ENCODE data around the gene VASH1.

Gene VASH1

DNA sequence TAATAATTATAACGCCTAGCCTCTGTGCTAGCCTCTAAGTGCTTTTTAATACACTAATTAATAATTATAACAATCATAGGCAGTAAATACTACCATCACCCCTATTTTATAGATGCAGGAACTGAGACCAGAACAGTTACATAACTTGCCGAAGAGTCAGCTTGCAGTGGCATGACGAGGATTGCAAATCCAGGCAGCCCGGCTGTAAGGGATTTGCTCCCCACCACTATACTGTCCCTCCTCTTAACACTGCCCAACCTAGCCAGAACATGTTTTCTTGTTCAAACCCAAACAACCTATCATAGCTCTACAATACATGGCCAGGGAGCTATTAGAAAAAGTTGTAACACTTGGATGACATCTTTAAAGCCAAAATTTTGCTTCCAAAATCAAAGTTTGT is 33.9 kb upstream of the VASH1 start:
- TF ChIP-seq NFIC (IDR thresholded peaks at IDR 0.05): no peak
- no peak for TF ChIP-seq TEAD4 (IDR thresholded peaks at IDR 0.05)
- TF ChIP-seq USF1 (IDR thresholded peaks at IDR 0.05): no peak
- no peak for TF ChIP-seq RAD21 (IDR thresholded peaks at IDR 0.05; ENCODE audit: low read depth)
- no peak for TF ChIP-seq CREB1 (IDR thresholded peaks at IDR 0.05; ENCODE audit: low read depth)

- TF ChIP-seq TAF1 (IDR thresholded peaks at IDR 0.05; ENCODE audit: low read depth) (no peak), USF1 (IDR thresholded peaks at IDR 0.05) (no peak), CEBPB (IDR thresholded peaks at IDR 0.05) (no peak), EGR1 (IDR thresholded peaks at IDR 0.05) (no peak), TEAD4 (IDR thresholded peaks at IDR 0.05) (no peak)
Measured at GRCh38 chr14:76727901-76728300, 33.4 kb upstream of the VASH1 start.

DNA sequence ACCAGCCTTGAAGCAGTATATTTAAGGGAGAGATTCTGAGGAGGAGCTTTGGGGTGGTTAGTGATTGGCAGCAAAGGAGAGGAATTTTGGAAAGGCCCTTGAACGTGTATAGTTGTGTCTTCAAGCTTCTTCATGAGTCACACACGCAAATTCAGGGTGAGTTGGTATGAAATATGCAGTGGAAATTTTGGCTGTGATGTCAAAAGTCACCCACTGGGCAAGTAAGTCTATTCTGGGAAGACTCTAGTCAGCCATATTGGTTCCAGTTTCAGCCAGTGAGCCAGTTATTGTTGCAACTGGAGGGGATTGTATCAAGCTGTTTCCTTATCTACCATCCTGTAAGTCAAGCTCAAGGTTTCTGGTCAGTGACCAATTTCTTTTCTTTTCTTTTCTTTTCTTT is 32.0 kb upstream of the VASH1 start:
- TF ChIP-seq FOXM1 (IDR thresholded peaks at IDR 0.05; ENCODE audit: borderline replicate concordance, low read depth): no peak
- TF ChIP-seq MAX (IDR thresholded peaks at IDR 0.05): no peak
- no peak for TF ChIP-seq TCF12 (IDR thresholded peaks at IDR 0.05; ENCODE audit: low read depth)
- no peak for TF ChIP-seq NFIC (IDR thresholded peaks at IDR 0.05)
- no peak for TF ChIP-seq ZBTB7A (IDR thresholded peaks at IDR 0.05; ENCODE audit: low read depth)
- no peak for TF ChIP-seq YY1 (IDR thresholded peaks at IDR 0.05; ENCODE audit: low read depth)
- no peak for TF ChIP-seq RAD21 (IDR thresholded peaks at IDR 0.05; ENCODE audit: low read depth)
- TF ChIP-seq, protein P1, sequence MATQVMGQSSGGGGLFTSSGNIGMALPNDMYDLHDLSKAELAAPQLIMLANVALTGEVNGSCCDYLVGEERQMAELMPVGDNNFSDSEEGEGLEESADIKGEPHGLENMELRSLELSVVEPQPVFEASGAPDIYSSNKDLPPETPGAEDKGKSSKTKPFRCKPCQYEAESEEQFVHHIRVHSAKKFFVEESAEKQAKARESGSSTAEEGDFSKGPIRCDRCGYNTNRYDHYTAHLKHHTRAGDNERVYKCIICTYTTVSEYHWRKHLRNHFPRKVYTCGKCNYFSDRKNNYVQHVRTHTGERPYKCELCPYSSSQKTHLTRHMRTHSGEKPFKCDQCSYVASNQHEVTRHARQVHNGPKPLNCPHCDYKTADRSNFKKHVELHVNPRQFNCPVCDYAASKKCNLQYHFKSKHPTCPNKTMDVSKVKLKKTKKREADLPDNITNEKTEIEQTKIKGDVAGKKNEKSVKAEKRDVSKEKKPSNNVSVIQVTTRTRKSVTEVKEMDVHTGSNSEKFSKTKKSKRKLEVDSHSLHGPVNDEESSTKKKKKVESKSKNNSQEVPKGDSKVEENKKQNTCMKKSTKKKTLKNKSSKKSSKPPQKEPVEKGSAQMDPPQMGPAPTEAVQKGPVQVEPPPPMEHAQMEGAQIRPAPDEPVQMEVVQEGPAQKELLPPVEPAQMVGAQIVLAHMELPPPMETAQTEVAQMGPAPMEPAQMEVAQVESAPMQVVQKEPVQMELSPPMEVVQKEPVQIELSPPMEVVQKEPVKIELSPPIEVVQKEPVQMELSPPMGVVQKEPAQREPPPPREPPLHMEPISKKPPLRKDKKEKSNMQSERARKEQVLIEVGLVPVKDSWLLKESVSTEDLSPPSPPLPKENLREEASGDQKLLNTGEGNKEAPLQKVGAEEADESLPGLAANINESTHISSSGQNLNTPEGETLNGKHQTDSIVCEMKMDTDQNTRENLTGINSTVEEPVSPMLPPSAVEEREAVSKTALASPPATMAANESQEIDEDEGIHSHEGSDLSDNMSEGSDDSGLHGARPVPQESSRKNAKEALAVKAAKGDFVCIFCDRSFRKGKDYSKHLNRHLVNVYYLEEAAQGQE (IDR thresholded peaks at IDR 0.05; ENCODE audit: low read depth): no peak
- TF ChIP-seq TAF1 (IDR thresholded peaks at IDR 0.05; ENCODE audit: low read depth): no peak
- TF ChIP-seq EP300 (IDR thresholded peaks at IDR 0.05; ENCODE audit: borderline replicate concordance): no peak
- TF ChIP-seq USF1 (IDR thresholded peaks at IDR 0.05): no peak
- no peak for TF ChIP-seq CEBPB (IDR thresholded peaks at IDR 0.05)
- no peak for TF ChIP-seq CREB1 (IDR thresholded peaks at IDR 0.05; ENCODE audit: low read depth)
- TF ChIP-seq TEAD4 (IDR thresholded peaks at IDR 0.05): no peak
- no peak for TF ChIP-seq EGR1 (IDR thresholded peaks at IDR 0.05)

DNA sequence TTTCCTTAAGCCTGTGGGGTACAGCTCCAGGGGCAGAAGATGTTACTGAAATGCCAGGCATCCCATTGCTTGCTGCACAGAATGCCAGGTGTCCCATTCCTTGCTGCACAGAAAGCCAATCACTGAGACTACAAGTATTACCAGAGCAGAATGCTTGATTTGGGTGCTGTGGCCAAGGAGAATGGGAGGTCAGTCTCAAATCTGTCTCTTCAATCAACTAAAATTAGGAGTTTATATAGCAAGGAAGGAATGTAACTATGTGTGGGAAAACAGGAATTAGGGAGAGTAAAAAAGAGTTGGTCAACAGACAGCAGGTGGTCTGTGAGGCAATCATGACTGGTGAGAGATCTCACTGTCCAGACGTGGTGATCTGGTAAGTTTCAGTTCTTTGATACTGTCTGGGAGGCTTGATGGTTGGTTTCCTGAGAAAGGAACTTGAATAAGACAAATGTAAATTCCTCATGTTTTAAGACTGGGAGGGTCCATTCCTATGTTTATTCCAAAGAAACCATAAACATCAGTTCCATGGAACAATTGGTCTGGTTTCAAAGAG is 31.2 kb upstream of the VASH1 start:
- TF ChIP-seq TCF12 (IDR thresholded peaks at IDR 0.05; ENCODE audit: low read depth) (no peak), CEBPB (IDR thresholded peaks at IDR 0.05) (no peak), YY1 (IDR thresholded peaks at IDR 0.05; ENCODE audit: low read depth) (no peak), RAD21 (IDR thresholded peaks at IDR 0.05; ENCODE audit: low read depth) (no peak), TAF1 (IDR thresholded peaks at IDR 0.05; ENCODE audit: low read depth) (no peak), NFIC (IDR thresholded peaks at IDR 0.05) (no peak)

DNA sequence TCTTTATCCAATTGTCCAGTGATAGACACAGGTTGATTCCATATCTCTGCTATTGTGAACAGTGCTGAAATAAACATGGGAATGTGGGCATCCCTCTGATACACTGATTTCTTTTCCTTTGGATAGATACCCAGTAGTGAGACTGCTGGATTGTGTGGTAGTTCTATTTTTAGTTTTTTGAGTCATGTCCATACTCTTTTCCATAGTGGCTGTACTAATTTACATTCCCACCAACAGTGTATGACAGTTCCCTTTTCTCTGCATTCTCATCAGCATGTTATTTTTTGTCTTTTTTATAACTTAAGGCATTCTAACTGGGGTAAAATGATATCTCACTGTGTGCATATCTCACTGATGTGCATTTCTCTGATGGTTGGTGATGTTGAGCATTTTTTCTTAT is 24.8 kb upstream of the VASH1 start:
- no peak for TF ChIP-seq EGR1 (IDR thresholded peaks at IDR 0.05)
- no peak for TF ChIP-seq FOXM1 (IDR thresholded peaks at IDR 0.05; ENCODE audit: borderline replicate concordance, low read depth)
- TF ChIP-seq TAF1 (IDR thresholded peaks at IDR 0.05; ENCODE audit: low read depth): no peak
- no peak for TF ChIP-seq YY1 (IDR thresholded peaks at IDR 0.05; ENCODE audit: low read depth)
- TF ChIP-seq CREB1 (IDR thresholded peaks at IDR 0.05; ENCODE audit: low read depth): no peak

DNA sequence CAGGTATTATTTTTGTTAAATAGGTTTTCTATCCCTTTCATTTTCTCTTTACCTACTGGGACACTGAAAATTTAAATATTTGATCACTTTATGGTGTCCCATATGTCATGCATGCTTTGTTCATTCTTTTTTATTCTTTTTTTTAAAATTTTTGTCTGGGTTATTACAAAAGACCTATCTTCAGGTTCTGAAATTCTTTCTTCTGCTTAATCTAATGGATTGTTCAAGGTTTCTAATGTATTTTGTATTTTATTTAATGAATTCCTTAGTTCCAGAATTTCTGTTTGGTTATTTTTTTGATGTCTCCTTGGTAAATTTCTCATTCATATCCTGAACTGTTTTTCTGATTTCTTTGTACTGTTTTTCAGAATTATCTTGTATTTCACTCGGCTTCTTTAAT is 20.2 kb upstream of the VASH1 start:
- no peak for TF ChIP-seq CEBPB (IDR thresholded peaks at IDR 0.05)
- TF ChIP-seq RAD21 (IDR thresholded peaks at IDR 0.05; ENCODE audit: low read depth): no peak
- no peak for TF ChIP-seq FOXM1 (IDR thresholded peaks at IDR 0.05; ENCODE audit: borderline replicate concordance, low read depth)

DNA sequence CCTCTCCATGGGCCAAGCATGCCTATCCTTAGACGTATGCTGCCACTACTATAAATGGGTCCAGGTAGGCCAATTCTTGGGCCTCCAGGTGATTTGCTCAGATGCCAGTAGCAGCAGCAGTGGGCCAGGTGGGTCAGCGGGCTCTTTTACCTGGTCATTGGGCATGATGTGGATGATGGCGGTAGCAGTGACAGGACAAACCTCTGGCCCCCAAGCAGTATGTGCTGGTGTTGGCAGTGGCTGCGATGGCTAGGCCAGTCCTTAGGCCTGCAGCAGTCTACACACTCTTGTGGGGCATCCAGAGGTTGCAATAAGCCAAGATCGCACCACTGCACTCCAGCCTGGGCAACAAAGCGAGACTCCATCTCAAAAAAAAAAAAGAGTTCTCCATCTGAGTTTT is 19.1 kb upstream of the VASH1 start:
- TF ChIP-seq ZBTB7A (IDR thresholded peaks at IDR 0.05; ENCODE audit: low read depth) (no peak), MAX (IDR thresholded peaks at IDR 0.05) (no peak), USF1 (IDR thresholded peaks at IDR 0.05) (no peak), TAF1 (IDR thresholded peaks at IDR 0.05; ENCODE audit: low read depth) (no peak), TCF12 (IDR thresholded peaks at IDR 0.05; ENCODE audit: low read depth) (no peak), EP300 (IDR thresholded peaks at IDR 0.05; ENCODE audit: borderline replicate concordance) (no peak), YY1 (IDR thresholded peaks at IDR 0.05; ENCODE audit: low read depth) (no peak), NFIC (IDR thresholded peaks at IDR 0.05) (no peak), EGR1 (IDR thresholded peaks at IDR 0.05) (no peak)
- TF ChIP-seq, protein P1 (IDR thresholded peaks at IDR 0.05; ENCODE audit: low read depth): no peak
